ENCODE results near the gene PLAAT2. TPM values are rescaled to one million over a fixed set of nuclear protein-coding genes. Genes with fewer than 3 reads are reported as not detected.

PLAAT2 gene
- total RNA-seq, 1 experiment from 2014 or later: 0.66 TPM

DNA sequence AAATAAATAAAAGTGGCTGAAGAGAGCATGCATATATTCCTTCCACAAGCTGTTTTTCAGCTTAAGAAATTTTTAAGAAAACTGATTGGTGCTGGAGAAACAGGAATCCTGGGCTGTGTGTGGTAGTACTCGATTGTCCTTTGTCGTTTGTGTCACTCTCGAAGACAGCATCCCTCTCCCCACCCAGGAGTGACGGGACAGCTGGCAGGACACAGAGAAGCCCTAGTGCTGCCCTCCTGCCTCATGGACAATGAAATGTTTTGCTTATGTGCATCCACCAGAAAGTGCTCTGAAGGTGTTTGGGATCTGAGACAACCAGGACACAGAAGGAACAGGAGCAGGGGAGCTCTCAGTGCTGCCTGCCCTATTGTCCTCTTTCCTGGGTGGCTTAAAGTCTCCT is 13.8 kb downstream of the PLAAT2 start (continued):
- TF ChIP-seq, protein P1, sequence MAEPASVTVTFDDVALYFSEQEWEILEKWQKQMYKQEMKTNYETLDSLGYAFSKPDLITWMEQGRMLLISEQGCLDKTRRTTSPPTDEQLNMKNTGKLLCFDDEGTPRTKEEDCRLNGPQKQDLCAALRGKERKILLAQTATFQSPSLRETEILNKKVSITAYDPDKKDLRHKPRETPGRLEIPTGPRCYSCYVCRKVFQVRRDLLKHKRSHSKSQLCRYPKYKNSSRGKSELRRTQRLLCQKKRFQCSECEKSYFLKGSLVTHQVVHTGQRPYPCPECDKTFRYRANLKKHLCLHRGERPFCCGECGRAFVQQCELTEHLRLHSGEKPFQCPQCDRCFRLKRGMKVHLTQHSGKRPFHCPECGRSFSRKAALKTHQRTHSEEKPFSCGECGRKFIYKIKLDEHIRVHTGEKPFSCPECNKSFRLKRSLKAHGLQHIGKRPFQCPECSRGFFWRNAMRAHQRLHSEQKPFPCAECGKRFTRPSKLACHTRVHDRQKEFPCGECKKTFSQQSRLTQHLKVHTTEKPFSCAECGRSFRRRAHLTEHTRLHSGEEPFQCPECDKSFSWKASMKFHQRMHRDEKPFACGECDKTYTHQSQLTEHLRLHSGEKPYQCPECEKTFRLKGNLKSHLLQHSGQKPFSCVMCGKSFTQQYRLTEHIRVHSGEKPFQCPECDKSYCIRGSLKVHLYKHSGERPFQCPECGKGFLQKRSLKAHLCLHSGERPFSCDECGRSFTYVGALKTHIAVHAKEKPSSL (CRISPR knock-in tag; conservative IDR thresholded peaks at IDR 0.05): no peak
- TF ChIP-seq TP53 (CRISPR knock-in tag; IDR thresholded peaks at IDR 0.05) (no peak), SP1 (CRISPR knock-in tag; conservative IDR thresholded peaks at IDR 0.05) (no peak), ZNF671 (CRISPR knock-in tag; IDR thresholded peaks at IDR 0.05) (no peak)

DNA sequence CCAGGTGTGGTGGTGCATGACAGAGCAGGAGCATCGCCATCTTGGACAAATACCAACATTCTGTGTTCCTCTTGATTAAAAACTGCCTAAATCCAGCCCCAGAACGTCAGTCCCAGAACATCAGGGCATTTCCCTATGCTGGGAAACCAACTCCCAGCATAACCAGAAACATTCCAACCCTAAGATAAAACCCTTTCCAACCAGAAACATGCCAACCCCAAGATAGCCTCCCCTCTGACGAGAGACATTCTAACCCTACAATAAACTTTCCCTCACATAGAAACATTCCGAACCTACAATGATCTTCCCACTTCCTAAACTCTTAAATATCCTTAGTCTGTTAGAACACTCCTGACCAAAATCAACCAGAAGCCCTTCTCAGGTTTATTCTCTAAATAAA is 15.0 kb downstream of the PLAAT2 start:
- no peak for ATAC-seq
- Mint-ChIP-seq H3K4me1 (peaks cover 10% of the 10 kb centered on the region), H3K27ac (no peak overlapping the region), H3K9me3 (peaks cover 15% of the 10 kb centered on the region), H3K36me3 (peaks cover 5% of the 10 kb centered on the region), H3K4me3 (no peak overlapping the region), H3K27me3 (ENCODE audit: low read depth) (peaks cover 5% of the 10 kb centered on the region)
- no peak for DNase-seq (ENCODE audit: low spot score)
- POLR2A ChIA-PET: no interaction called here
- CTCF ChIA-PET: no interaction called here
- no peak for TF ChIP-seq ZNF423 (CRISPR knock-in tag; IDR thresholded peaks at IDR 0.05)
- no peak for TF ChIP-seq SMAD3 (CRISPR knock-in tag; IDR thresholded peaks at IDR 0.05; ENCODE audit: borderline replicate concordance)
- no peak for TF ChIP-seq ATF1 (CRISPR knock-in tag; IDR thresholded peaks at IDR 0.05)
- TF ChIP-seq FOXK1 (CRISPR knock-in tag; IDR thresholded peaks at IDR 0.05): no peak
- TF ChIP-seq HMGA2 (CRISPR knock-in tag; IDR thresholded peaks at IDR 0.05): no peak
- TF ChIP-seq, protein P2, sequence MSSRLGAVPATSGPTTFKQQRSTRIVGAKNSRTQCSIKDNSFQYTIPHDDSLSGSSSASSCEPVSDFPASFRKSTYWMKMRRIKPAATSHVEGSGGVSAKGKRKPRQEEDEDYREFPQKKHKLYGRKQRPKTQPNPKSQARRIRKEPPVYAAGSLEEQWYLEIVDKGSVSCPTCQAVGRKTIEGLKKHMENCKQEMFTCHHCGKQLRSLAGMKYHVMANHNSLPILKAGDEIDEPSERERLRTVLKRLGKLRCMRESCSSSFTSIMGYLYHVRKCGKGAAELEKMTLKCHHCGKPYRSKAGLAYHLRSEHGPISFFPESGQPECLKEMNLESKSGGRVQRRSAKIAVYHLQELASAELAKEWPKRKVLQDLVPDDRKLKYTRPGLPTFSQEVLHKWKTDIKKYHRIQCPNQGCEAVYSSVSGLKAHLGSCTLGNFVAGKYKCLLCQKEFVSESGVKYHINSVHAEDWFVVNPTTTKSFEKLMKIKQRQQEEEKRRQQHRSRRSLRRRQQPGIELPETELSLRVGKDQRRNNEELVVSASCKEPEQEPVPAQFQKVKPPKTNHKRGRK (CRISPR knock-in tag; IDR thresholded peaks at IDR 0.05; ENCODE audit: borderline replicate concordance): no peak
- TF ChIP-seq TEAD4 (CRISPR knock-in tag; IDR thresholded peaks at IDR 0.05): no peak
- no peak for TF ChIP-seq NFATC4 (CRISPR knock-in tag; IDR thresholded peaks at IDR 0.05)
- TF ChIP-seq NR2C2 (CRISPR knock-in tag; IDR thresholded peaks at IDR 0.05): no peak
- TF ChIP-seq, protein P3, sequence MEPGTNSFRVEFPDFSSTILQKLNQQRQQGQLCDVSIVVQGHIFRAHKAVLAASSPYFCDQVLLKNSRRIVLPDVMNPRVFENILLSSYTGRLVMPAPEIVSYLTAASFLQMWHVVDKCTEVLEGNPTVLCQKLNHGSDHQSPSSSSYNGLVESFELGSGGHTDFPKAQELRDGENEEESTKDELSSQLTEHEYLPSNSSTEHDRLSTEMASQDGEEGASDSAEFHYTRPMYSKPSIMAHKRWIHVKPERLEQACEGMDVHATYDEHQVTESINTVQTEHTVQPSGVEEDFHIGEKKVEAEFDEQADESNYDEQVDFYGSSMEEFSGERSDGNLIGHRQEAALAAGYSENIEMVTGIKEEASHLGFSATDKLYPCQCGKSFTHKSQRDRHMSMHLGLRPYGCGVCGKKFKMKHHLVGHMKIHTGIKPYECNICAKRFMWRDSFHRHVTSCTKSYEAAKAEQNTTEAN (CRISPR knock-in tag; IDR thresholded peaks at IDR 0.05): no peak
- TF ChIP-seq, protein P4, sequence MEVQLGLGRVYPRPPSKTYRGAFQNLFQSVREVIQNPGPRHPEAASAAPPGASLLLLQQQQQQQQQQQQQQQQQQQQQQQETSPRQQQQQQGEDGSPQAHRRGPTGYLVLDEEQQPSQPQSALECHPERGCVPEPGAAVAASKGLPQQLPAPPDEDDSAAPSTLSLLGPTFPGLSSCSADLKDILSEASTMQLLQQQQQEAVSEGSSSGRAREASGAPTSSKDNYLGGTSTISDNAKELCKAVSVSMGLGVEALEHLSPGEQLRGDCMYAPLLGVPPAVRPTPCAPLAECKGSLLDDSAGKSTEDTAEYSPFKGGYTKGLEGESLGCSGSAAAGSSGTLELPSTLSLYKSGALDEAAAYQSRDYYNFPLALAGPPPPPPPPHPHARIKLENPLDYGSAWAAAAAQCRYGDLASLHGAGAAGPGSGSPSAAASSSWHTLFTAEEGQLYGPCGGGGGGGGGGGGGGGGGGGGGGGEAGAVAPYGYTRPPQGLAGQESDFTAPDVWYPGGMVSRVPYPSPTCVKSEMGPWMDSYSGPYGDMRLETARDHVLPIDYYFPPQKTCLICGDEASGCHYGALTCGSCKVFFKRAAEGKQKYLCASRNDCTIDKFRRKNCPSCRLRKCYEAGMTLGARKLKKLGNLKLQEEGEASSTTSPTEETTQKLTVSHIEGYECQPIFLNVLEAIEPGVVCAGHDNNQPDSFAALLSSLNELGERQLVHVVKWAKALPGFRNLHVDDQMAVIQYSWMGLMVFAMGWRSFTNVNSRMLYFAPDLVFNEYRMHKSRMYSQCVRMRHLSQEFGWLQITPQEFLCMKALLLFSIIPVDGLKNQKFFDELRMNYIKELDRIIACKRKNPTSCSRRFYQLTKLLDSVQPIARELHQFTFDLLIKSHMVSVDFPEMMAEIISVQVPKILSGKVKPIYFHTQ (CRISPR knock-in tag; IDR thresholded peaks at IDR 0.05): no peak
- no peak for TF ChIP-seq GTF2I (CRISPR knock-in tag; conservative IDR thresholded peaks at IDR 0.05)
- TF ChIP-seq, protein P5, sequence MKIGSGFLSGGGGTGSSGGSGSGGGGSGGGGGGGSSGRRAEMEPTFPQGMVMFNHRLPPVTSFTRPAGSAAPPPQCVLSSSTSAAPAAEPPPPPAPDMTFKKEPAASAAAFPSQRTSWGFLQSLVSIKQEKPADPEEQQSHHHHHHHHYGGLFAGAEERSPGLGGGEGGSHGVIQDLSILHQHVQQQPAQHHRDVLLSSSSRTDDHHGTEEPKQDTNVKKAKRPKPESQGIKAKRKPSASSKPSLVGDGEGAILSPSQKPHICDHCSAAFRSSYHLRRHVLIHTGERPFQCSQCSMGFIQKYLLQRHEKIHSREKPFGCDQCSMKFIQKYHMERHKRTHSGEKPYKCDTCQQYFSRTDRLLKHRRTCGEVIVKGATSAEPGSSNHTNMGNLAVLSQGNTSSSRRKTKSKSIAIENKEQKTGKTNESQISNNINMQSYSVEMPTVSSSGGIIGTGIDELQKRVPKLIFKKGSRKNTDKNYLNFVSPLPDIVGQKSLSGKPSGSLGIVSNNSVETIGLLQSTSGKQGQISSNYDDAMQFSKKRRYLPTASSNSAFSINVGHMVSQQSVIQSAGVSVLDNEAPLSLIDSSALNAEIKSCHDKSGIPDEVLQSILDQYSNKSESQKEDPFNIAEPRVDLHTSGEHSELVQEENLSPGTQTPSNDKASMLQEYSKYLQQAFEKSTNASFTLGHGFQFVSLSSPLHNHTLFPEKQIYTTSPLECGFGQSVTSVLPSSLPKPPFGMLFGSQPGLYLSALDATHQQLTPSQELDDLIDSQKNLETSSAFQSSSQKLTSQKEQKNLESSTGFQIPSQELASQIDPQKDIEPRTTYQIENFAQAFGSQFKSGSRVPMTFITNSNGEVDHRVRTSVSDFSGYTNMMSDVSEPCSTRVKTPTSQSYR (CRISPR knock-in tag; IDR thresholded peaks at IDR 0.05): no peak
- TF ChIP-seq, protein P6, sequence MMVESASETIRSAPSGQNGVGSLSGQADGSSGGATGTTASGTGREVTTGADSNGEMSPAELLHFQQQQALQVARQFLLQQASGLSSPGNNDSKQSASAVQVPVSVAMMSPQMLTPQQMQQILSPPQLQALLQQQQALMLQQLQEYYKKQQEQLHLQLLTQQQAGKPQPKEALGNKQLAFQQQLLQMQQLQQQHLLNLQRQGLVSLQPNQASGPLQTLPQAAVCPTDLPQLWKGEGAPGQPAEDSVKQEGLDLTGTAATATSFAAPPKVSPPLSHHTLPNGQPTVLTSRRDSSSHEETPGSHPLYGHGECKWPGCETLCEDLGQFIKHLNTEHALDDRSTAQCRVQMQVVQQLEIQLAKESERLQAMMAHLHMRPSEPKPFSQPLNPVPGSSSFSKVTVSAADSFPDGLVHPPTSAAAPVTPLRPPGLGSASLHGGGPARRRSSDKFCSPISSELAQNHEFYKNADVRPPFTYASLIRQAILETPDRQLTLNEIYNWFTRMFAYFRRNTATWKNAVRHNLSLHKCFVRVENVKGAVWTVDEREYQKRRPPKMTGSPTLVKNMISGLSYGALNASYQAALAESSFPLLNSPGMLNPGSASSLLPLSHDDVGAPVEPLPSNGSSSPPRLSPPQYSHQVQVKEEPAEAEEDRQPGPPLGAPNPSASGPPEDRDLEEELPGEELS (CRISPR knock-in tag; IDR thresholded peaks at IDR 0.05): no peak
- no peak for TF ChIP-seq GABPB1 (CRISPR knock-in tag; IDR thresholded peaks at IDR 0.05)
- no peak for TF ChIP-seq ZNF232 (CRISPR knock-in tag; IDR thresholded peaks at IDR 0.05)
- TF ChIP-seq, protein P1 (CRISPR knock-in tag; conservative IDR thresholded peaks at IDR 0.05): no peak
- TF ChIP-seq, protein P7, sequence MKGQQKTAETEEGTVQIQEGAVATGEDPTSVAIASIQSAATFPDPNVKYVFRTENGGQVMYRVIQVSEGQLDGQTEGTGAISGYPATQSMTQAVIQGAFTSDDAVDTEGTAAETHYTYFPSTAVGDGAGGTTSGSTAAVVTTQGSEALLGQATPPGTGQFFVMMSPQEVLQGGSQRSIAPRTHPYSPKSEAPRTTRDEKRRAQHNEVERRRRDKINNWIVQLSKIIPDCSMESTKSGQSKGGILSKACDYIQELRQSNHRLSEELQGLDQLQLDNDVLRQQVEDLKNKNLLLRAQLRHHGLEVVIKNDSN (CRISPR knock-in tag; IDR thresholded peaks at IDR 0.05): no peak
- no peak for TF ChIP-seq SOX15 (CRISPR knock-in tag; IDR thresholded peaks at IDR 0.05)
